GM21526 (cell line): Measurements from ENCODE around the gene HOTAIR.

Experiments used
- ATAC-seq: cut with Tn5 transposase; IDR thresholded peaks from one replicate; pipeline ENCODE4 v1.9.1; 2021; ENCODE audit warnings: moderate library complexity; ENCODE audit not compliant: unreplicated experiment, low FRiP score

The HOTAIR gene

DNA sequence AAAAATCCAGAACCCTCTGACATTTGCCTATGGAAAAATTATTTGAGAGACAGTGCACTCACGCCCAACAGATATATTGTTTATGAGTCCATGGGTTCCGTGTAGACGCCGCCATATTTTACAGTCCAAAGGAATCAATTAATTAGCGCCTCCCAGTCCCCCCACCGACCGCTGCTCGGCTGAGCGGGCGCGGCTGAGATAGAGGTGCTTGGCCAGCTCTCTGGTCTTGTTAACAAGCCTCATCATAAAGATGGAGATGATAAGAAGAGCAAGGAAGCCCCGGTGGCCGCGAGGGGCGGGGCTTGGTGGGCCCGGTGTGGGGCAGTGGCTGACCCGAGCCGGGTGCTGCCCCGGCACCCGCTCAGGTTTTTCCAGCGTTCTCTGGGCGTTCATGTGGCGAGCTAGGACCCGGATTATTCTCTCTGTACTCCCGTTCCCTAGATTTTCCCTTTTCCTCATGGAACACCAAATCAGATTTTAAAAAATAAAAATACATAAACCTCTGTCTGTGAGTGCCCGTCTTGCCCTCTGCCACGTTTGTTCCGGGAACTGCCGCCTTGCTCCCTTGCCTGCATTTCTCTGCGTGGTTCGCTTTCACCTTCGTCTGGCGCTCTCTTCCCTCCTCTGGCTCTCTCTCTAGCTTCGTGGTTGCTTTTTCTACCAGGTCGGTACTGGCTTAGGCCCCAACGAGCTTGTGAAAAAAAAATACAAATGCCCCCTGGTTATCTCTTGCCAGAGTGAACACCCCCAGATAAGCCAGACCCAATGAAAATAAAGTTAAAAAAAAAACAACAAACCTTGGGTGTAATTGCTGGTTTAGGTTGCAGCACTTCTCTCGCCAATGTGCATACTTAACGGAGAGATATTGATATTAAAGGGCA, 11.1 kb downstream of the HOTAIR start:
- no peak for ATAC-seq

DNA sequence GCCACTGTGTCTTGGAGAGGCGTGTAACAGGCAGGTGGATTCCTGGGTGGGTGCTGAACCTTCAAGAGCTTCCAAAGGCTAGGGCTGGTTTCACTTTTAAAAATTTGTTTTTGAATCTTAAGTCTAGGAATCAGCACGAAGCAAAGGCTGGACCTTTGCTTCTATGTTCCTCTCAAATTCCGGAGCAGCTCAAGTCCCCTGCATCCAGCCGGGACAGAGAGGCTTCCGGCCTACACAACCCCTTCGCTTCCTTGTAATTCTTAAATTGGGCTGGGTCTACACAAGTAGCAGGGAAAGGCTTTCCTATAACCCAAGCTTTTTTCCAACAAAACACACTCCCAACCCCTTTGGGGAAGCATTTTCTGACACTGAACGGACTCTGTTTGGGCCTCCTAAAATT, 11.7 kb downstream of the HOTAIR start:
- ATAC-seq = no peak

DNA sequence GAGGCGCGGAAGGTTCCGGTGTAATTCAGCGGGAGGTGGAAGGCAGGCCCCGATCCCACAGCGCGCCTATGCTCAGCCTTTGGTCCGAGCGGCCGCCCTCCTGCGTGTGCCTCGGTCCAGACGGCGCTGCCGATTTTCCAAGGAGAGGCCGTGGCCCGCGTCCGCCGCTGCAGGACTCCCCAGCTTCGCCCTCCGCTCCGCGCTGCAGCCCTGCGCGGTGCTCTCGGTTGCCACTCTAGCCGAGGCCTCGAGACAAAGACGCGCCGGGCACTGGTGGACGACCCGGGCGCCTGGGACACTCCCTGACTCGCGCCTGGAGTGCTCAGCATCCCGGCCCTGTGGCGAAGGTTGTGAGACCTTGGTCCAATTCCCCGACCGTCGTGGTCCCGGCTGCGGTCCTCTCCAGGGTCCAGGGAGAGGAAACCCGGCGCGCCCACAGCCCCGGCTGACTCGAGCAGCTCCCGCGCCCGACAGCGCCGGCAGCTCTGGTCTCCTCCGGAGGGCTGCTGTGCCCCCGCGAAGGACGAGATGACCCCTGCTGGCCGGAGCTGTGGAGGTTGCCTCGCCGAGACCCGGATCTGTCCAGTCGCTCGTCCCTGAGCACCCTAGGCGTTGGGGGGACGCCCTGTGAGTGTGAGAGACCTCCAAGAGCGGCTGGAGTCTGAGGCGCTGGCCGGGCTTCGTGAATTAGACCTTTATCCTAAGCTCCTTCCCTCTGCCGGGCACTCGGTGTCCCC, 13.6 kb downstream of the HOTAIR start:
- ATAC-seq = no peak

DNA sequence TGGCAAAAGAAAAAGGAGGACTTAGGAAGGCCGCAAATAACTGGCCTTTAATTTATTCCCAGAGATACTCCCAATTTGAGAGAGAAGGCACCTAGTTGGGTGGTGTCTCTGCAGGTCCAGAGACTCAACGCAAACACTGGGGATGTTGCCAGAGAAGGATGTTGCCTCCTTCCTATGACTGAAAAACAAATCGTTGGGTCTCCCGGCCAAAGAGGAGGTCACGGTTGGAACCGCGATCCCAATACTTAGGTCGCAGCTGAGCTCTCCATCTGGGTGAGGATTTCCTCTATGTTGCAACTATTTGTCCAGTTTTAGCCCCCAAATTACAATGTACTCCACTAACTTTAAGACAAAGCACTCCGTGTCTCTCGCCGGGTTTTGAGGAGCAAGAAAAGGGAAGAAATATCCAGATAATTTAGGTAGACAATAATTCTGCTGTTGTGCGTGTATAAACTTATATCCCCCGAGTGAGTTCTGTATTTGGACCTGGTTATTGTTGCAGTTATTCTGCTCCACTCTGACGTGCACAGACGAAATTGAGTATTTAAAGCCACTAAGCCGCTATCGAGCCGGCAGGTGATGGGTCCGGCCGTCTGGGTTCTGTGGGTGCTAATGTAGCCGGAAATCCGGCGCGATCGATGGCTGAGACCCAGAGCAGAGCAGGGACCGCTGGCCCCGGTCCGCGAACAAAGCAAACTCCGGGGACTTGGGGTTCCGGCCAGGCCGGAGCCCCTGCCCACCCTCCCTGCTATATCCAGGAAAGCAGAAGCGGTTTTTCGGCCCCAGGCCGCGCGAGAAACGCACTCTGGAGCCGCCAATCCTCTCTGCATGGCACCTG, 14.3 kb downstream of the HOTAIR start:
- ATAC-seq = no peak

DNA sequence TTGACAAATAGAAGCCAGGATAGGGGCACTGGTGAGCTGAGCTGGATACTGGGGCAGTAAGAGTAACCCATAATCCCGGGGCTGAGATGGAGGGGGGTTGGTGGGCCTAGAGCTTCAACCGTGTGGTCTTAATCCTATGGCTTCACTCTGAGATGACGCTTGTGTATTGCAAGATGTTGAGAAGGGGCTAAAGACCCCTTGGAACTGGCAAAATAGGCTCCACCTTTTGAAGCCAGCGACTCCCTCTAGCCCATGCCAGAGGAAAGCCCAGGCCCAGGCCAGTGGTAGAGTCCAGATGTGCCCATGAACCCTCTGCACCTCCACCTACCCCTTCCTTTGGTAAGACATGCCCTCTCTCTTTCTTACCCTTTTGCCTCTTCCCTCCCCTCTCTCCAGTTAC, 15.4 kb downstream of the HOTAIR start:
- ATAC-seq = no peak

DNA sequence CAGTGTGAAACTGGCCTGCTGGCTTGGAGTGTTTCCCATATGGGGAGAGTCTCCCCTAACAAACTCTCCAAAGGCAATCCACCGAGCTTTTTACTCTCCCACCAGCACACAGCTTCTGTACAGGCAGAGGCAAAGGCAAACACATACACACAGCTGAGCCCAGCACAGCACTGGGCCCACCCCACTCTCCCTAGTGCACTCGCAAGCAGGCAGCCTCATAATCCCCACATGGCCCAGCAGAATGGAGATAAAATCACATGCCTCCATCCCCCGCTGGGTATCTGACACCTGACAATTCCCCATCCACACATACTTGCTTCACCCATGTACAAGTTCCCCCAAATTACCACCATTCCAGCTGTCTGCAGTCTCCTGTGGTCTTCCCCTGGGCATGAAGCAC, 16.6 kb downstream of the HOTAIR start:
- no peak for ATAC-seq

DNA sequence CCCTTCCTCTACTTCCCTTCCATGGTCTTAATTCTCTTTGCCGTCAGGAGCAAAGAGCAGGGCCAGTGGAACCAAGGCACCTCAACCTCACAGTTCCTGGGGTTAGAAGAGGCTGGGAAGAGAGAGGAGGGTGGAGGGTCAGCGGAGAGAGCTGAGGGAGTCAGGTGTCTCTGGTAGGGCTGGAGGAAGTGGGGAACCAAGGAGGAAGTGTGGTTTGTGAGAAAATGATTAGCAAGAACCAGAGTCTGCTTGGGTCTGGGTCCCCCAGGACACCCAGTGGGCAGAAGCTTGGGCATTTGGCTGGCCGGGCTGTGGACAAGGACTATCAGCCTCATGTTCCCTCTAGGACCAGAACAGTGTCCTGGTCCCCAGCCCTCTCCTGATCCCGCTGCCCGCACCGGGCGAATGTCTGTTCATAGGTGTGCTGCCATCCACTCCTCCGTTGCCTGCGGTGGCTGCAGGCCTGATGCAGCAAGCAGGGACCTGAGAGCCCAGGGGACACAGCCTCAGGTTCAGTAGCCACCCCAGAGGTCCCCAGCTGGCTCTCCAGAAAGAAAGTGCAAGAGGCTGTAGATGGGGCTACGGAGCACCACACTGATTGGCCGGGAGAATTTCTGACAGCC, 17.7 kb downstream of the HOTAIR start:
- no peak for ATAC-seq

DNA sequence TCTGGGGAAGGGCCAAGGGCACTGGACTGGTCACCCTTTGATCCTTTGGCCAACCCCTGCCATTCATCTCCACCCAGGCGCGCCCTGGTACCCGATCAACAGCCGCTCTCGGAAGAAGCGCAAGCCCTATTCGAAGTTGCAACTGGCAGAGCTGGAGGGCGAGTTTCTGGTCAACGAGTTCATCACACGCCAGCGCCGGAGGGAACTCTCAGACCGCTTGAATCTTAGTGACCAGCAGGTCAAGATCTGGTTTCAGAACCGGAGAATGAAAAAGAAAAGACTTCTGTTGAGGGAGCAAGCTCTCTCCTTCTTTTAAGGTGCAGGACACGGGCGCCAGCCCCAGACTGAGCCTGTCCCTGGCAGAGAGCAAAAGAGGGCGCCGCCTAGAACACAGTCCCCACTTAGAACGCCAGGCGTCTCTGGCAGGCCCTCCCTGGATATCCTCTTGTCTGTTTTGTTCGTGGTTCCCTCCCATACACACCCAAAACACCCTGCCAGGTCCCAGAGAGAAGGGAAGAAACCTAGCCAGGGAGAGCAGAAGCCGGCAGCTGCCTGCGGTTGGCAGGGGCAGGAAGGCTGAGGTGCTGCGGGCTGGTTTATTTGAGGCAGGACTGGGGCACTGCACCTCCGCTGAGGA, 18.4 kb downstream of the HOTAIR start:
- ATAC-seq = no peak

DNA sequence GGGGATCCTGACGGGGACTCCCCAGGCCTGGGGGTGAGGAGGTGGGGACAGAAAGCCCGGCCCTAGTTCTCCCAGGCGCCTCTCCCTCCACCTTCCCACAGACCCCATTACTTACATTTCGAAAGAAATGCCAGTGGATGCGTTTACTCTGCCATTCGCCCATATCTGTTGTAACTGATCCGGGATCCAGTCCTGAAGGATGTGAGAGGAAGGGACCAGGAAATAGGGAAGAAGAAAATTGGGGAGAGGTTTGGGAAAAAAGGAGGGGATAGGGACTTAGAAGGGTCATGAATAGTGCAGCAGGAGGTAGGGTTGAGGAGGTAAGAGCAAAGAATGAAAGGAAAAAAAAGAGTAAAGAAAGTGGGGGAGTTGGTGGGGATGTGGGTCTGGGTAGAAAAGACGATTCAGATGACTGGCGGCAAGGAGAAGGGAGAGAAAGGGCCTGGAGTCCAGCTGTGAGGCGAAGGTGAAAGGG, 18.9 kb downstream of the HOTAIR start:
- ATAC-seq = no peak

DNA sequence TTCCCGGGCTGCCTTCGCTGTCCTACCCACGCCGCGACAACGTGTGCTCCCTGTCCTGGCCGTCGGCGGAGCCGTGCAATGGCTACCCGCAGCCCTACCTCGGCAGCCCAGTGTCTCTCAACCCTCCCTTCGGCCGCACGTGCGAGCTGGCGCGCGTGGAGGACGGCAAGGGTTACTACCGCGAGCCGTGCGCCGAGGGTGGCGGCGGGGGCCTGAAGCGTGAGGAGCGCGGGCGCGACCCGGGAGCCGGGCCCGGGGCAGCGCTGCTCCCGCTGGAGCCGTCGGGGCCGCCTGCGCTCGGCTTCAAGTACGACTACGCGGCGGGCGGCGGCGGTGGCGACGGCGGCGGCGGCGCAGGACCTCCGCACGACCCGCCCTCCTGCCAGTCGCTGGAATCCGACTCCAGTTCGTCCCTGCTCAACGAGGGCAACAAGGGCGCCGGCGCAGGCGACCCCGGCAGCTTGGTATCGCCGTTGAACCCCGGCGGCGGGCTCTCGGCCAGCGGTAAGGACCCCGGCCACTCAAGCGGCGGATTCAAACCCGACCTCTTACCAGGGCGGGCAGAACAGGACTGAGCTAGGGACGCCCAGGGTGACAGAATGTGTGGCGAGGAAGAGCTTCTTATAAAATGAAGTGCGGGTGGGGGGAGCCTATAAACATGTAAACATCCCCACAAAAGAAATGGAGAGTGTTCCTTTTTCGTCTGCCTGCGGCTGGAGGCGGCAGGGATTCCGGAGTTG, 19.5 kb downstream of the HOTAIR start:
- no peak for ATAC-seq

DNA sequence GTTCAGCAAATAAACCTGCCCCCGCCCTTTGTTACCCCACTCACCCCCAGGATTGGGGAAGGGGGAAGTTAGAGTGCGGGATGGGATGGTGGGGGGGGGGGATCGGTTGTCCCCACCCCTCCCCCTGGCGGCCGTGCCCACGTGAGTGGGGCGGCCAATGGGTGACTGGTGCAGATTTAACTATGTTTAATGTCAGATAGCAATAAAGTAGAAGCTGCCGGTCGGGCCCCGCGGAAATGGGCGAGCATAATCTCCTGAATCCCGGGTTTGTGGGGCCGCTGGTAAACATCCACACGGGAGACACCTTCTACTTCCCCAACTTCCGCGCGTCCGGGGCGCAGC, 20.1 kb downstream of the HOTAIR start, which contains the start of gene HOXC12:
TSS of gene HOXC12 (plus strand) at position 210 of the 342 bp plus-strand sequence. CDS start at position 237, 27 bp downstream.
- no peak for ATAC-seq

DNA sequence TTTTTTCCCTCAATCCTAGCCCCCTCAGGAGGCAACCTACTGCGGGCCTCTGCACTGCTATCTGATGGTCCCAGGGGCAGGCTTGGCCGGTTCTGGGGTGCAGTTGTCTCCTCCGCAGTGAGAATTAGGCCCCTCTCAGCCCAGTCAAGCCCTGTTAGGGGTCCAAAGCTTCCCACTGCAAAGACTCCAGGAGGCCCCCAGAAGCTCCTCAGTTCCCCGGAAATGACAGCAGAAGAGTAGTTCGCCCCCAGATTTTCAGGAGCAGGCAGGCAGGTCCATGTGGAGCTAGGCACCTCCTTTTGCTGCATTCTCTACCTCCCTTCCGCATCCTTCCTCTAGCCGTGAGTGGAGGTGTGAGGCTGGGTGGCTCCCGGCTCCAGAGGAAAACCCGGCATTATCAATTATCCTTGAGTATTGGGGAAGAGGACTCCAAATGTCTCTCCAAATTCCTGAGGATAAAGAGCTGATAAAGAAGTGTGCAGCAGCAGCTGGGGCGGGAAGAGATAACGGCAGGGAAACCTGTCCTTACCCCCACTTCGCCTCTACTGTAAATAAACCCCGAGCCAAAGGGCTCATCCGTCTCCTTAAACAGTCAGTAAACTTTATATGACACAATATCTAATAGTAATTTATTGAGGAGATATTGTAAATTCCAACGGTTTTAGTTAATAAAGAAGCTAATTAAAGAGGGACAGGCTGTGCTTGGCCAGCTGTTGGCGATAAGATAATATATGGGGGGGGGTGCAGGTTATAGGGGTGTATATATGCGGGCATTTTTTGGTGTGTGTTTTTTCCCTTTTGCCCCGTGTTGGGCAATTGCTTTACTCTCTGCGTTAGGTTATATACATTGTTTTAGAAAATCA, 20.7 kb downstream of the HOTAIR start:
- no peak for ATAC-seq

DNA sequence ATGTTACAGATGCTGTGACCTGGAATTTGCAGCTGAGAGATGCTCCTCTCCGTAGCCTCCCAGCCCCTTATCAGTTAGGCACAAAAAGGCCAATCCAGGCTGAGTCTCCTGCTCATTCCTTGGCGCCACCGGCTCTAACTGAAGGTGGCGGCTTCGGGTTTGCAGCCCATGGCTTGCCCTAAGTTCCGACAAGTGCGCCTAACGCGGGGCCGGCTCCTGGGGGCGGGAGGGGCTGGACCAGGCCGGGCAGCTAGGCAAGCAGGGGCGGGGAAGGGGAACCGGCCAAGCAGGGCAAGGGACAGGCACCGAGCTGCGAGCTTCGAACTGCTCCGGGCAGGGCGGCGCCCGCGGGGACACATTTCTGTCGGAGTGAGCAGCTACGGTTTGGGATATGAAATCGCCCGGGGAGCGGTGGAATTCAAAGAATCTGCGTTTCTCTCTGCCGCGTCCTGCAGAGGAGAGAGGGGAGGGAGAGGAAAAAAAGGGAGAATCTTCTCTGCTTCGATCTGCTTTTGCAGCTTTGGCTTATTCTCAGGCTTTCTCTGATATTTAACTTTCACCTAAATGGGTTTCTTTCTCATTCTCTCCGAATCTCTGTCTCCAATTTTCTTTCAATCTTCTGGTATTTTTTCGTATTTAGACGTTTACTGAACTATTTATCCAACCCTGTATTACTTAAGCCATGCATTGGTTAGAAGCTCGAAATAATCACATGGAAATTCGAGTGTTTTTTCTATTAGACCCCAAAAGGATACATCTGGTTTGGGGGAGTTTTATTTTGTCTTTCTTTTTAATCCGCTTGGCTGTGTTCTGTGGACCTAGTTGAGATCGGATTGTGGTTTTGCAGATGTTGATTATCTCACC, 21.7 kb downstream of the HOTAIR start:
- ATAC-seq = no peak

DNA sequence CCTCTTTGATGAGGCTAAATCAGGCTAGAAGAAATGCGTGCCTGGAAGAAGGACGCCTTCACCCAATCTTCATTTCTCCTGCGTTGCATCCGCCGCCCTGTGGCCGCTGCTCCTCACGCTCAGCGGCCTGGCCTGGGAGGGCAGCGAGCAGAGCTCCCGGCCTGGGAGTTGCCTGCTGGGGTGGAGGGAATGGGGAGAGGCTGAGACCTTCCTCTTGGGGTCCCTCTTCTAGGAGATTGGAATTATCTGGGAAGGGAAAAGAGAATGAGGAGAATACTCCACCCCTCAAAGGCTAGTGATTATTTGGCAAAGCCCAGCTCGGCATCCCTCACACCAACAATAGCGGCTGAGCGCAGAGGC, 22.4 kb downstream of the HOTAIR start:
- no peak for ATAC-seq

DNA sequence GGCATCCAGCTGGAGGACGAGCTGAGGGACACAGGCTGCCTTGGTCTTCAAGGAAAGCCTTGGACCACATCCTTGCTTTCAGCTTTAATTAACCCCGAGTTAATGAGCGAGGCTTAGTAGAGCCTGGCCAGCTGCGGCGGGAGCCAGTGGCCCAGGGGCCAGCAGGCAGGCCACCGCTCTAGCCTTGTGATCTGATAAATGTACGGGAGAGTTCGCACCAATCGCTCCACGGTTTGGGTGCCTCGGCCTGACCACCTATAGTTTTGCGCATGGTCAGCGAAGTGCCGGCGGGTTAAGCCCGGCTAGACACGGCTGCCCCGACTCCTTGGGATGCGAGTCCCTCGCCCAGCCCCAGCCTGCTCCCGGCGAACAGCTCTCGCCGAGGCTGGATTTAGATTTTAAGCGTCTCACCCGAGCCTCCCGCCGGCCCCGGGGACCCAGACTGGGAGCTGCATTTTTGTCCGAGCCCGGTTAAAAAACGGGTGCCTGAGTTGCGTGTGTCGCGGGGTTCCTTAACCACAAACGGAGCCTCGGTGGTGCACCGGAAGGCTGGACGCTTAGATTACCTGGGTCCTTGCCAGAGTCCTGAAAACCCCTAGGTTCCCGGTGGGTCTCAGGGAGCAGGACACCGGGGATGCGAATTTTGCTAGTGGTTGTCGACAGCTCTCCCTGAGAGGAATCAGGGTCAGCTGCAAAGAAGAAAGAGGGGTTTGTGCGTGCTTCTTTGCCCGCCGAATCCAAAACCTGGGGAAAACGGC, 23.0 kb downstream of the HOTAIR start:
- ATAC-seq = no peak

DNA sequence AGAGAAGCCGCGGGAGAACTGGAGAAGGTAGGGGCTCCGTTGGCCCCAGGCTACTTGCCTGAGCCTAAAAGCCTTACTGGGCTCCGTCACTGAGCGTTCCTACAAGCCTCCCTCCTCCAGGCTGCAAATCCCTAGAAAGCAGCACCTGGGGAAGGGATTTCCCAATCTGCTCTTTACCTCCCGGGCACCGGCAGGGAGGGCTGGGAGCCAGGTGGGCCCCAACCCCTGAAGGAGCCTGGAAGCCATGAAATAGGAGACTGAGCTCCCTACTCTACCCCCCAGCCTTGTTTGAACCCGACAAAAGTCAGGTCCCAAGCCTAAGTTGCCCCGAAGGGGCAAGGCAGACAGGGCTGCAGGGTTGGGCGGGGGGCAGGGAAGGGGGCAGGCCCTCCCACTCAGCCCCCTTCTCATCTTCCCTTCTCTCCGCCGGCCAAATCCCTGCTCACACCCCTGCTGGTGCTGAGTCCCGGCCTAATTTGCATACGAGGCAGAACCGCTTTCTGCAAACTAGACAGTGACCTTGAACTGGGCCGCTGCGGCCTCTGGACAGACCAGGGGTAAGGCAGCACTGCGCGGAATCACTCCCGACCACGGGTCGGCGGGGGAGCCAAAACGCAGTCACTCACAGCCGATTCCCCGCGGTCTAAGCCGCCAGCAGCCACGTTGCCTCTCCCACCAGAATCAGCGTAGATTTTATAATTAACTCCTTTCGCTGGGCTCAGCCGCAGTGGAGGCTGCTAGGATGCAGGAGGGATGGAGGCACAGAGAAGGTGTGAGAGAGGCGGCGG, 23.8 kb downstream of the HOTAIR start:
- no peak for ATAC-seq
